GM21515 (cell line): ENCODE results near the gene POPDC2.
"Not testable (repeated sequence)": the region's sequence is repeated elsewhere in the genome, so short reads cannot be mapped to it uniquely, and the experiment has no call there.

Experiments
- ATAC-seq: cut with Tn5 transposase; IDR thresholded peaks from one replicate; pipeline ENCODE4 v1.9.1; 2021; ENCODE audit not compliant: unreplicated experiment

Gene POPDC2

GRCh38 chr3:119660474-119661440 is at the start of gene POPDC2:
Gene POPDC2 (minus strand): TSS chr3:119660589. CDS start chr3:119660423, 166 bp downstream.
- ATAC-seq = no peak

- ATAC-seq = no peak
Measured at GRCh38 chr3:119703820-119704531, 43.6 kb upstream of the POPDC2 start.

- ATAC-seq = peak; percentile 79
Measured at GRCh38 chr3:119702530-119703527, 42.4 kb upstream of the POPDC2 start, which contains the start of gene CFAP91. Gene CFAP91 (plus strand): TSS chr3:119703022. CDS start chr3:119703099, 77 bp downstream.

GRCh38 chr3:119700920-119701734 is 40.7 kb upstream of the POPDC2 start:
- ATAC-seq = peak; percentile 6

GRCh38 chr3:119700269-119700919 is 40.0 kb upstream of the POPDC2 start:
- ATAC-seq = peak; percentile 36

- ATAC-seq = no peak
Measured at GRCh38 chr3:119697394-119697793, 37.0 kb upstream of the POPDC2 start.

- no peak for ATAC-seq
Measured at GRCh38 chr3:119695480-119695879, 35.1 kb upstream of the POPDC2 start.

- no peak for ATAC-seq
Measured at GRCh38 chr3:119690043-119690656, 29.8 kb upstream of the POPDC2 start.

GRCh38 chr3:119683421-119683820 is 23.0 kb upstream of the POPDC2 start:
- no peak for ATAC-seq

GRCh38 chr3:119681279-119681678 is 20.9 kb upstream of the POPDC2 start:
- ATAC-seq = no peak

- no peak for ATAC-seq
Measured at GRCh38 chr3:119679874-119680273, 19.5 kb upstream of the POPDC2 start.

GRCh38 chr3:119678209-119678608 is 17.8 kb upstream of the POPDC2 start:
- ATAC-seq = not testable (repeated sequence)

- no peak for ATAC-seq
Measured at GRCh38 chr3:119677641-119677934, 17.2 kb upstream of the POPDC2 start.

- ATAC-seq = peak; percentile 91
Measured at GRCh38 chr3:119676771-119677640, 16.6 kb upstream of the POPDC2 start, which contains the start of gene COX17. Gene COX17 (minus strand): TSS chr3:119677406. CDS start chr3:119677310, 96 bp downstream.

- ATAC-seq = no peak
Measured at GRCh38 chr3:119676020-119676419, 15.6 kb upstream of the POPDC2 start.

GRCh38 chr3:119675188-119675874 is 14.9 kb upstream of the POPDC2 start:
- no peak for ATAC-seq

GRCh38 chr3:119673875-119674274 is 13.5 kb upstream of the POPDC2 start:
- ATAC-seq = no peak
